ENCODE data around the gene BMP5. TPM values are rescaled to one million over a fixed set of nuclear protein-coding genes. Genes with fewer than 3 reads are reported as not detected.

Gene BMP5
- polyA plus RNA-seq, 1 donor from 2014 or later = 0.14 TPM

DNA sequence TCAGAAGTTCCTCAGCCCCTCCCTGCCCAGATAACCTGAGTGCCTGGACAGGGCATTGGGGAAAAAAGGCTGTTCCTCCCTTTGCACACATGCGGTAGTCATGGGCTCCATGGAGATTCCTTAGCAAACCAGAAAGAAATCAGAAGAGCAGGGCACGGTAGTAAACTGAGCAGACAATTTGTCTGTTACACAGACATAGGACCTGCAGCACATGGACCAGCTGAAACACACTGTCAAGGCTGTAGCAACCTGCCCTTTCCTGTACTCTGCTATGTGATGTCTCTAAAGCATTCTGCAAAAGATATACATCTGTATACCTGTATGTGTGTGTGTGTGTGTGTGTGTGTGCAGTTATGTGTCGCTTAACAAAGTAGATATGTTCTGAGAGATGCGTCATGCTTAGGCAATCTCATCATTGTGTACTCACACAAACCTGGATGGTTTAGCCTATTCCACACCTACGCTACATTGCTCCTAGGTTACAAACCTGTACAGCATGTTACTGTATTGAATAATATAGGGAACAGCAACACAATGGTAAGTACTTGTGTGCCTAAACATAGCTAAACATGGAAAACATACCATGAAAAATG is 44.4 kb upstream of the BMP5 start:
- Histone ChIP-seq H3K4me3 (ENCODE audit: low read length) (no peak overlapping the region), H3K27me3 (ENCODE audit: insufficient read depth, low read depth, low read length) (no peaks in the 10 kb centered on the region), H3K27ac (ENCODE audit: low read length) (no peak overlapping the region), H2AFZ (ENCODE audit: low read depth, low read length) (no peak overlapping the region), H3F3A (ENCODE audit: insufficient read depth, low read length, poor library complexity, severe bottlenecking) (no peaks in the 10 kb centered on the region), H4K20me1 (ENCODE audit: insufficient read depth) (no peaks in the 10 kb centered on the region), H3K9ac (ENCODE audit: low read length) (no peak overlapping the region), H3K9me3 (ENCODE audit: low read length) (no peaks in the 10 kb centered on the region), H3K4me2 (ENCODE audit: low read length) (no peak overlapping the region), H3K36me3 (ENCODE audit: insufficient read depth, low read length) (no peaks in the 10 kb centered on the region), H3K9me2 (ENCODE audit: insufficient read depth, low read length) (no peaks in the 10 kb centered on the region), H3K79me2 (replicated peaks; ENCODE audit: insufficient read depth, low read length) (no peaks in the 10 kb centered on the region)
- TF ChIP-seq TAF1 (IDR thresholded peaks at IDR 0.05; ENCODE audit: low read depth) (no peak), MXI1 (conservative IDR thresholded peaks at IDR 0.05; ENCODE audit: poor library complexity, severe bottlenecking) (no peak), EZH2 (IDR thresholded peaks at IDR 0.05; ENCODE audit: borderline replicate concordance, insufficient read depth, low read length, poor library complexity, severe bottlenecking) (no peak), EP300 (conservative IDR thresholded peaks at IDR 0.05; ENCODE audit: poor library complexity, severe bottlenecking) (no peak), SMC3 (conservative IDR thresholded peaks at IDR 0.05; ENCODE audit: poor library complexity) (no peak), RAD21 (conservative IDR thresholded peaks at IDR 0.05) (no peak), POLR2AphosphoS5 (IDR thresholded peaks at IDR 0.05) (no peak)
- TF ChIP-seq, protein P1, sequence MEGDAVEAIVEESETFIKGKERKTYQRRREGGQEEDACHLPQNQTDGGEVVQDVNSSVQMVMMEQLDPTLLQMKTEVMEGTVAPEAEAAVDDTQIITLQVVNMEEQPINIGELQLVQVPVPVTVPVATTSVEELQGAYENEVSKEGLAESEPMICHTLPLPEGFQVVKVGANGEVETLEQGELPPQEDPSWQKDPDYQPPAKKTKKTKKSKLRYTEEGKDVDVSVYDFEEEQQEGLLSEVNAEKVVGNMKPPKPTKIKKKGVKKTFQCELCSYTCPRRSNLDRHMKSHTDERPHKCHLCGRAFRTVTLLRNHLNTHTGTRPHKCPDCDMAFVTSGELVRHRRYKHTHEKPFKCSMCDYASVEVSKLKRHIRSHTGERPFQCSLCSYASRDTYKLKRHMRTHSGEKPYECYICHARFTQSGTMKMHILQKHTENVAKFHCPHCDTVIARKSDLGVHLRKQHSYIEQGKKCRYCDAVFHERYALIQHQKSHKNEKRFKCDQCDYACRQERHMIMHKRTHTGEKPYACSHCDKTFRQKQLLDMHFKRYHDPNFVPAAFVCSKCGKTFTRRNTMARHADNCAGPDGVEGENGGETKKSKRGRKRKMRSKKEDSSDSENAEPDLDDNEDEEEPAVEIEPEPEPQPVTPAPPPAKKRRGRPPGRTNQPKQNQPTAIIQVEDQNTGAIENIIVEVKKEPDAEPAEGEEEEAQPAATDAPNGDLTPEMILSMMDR (IDR thresholded peaks at IDR 0.05; ENCODE audit: poor library complexity, severe bottlenecking) = no peak
- TF ChIP-seq, protein P2, sequence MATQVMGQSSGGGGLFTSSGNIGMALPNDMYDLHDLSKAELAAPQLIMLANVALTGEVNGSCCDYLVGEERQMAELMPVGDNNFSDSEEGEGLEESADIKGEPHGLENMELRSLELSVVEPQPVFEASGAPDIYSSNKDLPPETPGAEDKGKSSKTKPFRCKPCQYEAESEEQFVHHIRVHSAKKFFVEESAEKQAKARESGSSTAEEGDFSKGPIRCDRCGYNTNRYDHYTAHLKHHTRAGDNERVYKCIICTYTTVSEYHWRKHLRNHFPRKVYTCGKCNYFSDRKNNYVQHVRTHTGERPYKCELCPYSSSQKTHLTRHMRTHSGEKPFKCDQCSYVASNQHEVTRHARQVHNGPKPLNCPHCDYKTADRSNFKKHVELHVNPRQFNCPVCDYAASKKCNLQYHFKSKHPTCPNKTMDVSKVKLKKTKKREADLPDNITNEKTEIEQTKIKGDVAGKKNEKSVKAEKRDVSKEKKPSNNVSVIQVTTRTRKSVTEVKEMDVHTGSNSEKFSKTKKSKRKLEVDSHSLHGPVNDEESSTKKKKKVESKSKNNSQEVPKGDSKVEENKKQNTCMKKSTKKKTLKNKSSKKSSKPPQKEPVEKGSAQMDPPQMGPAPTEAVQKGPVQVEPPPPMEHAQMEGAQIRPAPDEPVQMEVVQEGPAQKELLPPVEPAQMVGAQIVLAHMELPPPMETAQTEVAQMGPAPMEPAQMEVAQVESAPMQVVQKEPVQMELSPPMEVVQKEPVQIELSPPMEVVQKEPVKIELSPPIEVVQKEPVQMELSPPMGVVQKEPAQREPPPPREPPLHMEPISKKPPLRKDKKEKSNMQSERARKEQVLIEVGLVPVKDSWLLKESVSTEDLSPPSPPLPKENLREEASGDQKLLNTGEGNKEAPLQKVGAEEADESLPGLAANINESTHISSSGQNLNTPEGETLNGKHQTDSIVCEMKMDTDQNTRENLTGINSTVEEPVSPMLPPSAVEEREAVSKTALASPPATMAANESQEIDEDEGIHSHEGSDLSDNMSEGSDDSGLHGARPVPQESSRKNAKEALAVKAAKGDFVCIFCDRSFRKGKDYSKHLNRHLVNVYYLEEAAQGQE (IDR thresholded peaks at IDR 0.05; ENCODE audit: borderline replicate concordance) = no peak

DNA sequence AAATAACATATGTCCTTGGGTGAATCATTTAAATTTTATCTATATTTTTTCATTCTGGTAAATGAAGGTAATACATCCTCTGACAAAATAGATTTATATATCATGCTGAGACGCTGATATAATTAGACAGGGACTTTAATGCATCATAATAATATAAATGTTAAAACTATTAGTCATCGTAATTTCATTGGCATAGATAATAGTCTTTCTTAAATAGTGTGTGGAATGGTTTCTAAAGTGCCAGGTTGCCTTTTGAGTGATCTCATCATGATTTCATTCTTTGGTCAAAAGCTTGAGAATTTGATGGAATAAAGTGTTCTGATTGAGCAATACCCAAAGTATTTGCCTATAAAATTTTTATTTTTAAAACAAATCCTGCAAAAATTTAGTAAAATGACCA is 43.2 kb upstream of the BMP5 start:
- no peaks in the 10 kb centered on the region for H3K27me3 ChIP-seq (ENCODE audit: insufficient read depth, low read depth, low read length)
- H3K9me2 ChIP-seq (ENCODE audit: insufficient read depth, low read length) = no peaks in the 10 kb centered on the region
- no peak overlapping the region for H3K9ac ChIP-seq (ENCODE audit: low read length)
- H2AFZ ChIP-seq (ENCODE audit: low read depth, low read length) = no peak overlapping the region
- H4K20me1 ChIP-seq (ENCODE audit: insufficient read depth) = no peaks in the 10 kb centered on the region
- TF ChIP-seq, protein P1 (IDR thresholded peaks at IDR 0.05; ENCODE audit: poor library complexity, severe bottlenecking) = no peak
- no peak for TF ChIP-seq POLR2AphosphoS5 (IDR thresholded peaks at IDR 0.05)
- TF ChIP-seq SMC3 (conservative IDR thresholded peaks at IDR 0.05; ENCODE audit: poor library complexity) = no peak
- no peaks in the 10 kb centered on the region for H3K79me2 ChIP-seq (replicated peaks; ENCODE audit: insufficient read depth, low read length)
- no peaks in the 10 kb centered on the region for H3F3A ChIP-seq (ENCODE audit: insufficient read depth, low read length, poor library complexity, severe bottlenecking)
- no peak overlapping the region for H3K27ac ChIP-seq (ENCODE audit: low read length)
- H3K4me3 ChIP-seq (ENCODE audit: low read length) = no peak overlapping the region
- H3K36me3 ChIP-seq (ENCODE audit: insufficient read depth, low read length) = no peaks in the 10 kb centered on the region
- H3K4me2 ChIP-seq (ENCODE audit: low read length) = no peak overlapping the region
- no peaks in the 10 kb centered on the region for H3K9me3 ChIP-seq (ENCODE audit: low read length)
